Panc1 (cell line): ENCODE results near the gene PPM1H. TPM values are rescaled to one million over a fixed set of nuclear protein-coding genes. Genes with fewer than 3 reads are reported as not detected.

Experiments
- ATAC-seq: fragments of 200-7000 bp; cut with Tn5 transposase; 2 replicates; pipeline ENCODE4 v1.9.1; 2020; ENCODE audit warnings: mild to moderate bottlenecking, moderate library complexity
- BruUV-seq: library from RNA; stranded (reverse); fragments of 400-500 nt; replicated peaks from 2 replicates; lab custom pipeline; 2021; lab: Mats Ljungman, UMichigan
- CTCF ChIA-PET: fragments of 300-600 bp; sonication (Branson Sonifier 250); formaldehyde crosslinking; loops from one replicate; lab custom pipeline; 2022; ENCODE audit warnings: antibody characterized with exemption; lab: Charles Lee
- POLR2A ChIA-PET: fragments of 300-600 bp; sonication (Branson Sonifier 250); formaldehyde crosslinking; loops from one replicate; lab custom pipeline; 2022; ENCODE audit warnings: antibody characterized with exemption; lab: Charles Lee
- DNase-seq: peaks from one replicate; pipeline ENCODE4 v3.0.0-alpha.2; 2010; ENCODE audit warnings: low read depth, low spot score
- H3K27ac ChIP-seq: 2 replicates; pipeline ENCODE4 v1.5.1; 2011; ENCODE audit warnings: mild to moderate bottlenecking, low read length, inconsistent platforms
- H3K27me3 ChIP-seq: fragments of 200-500 bp; sonication (Bioruptor generic); 2 replicates; pipeline ENCODE4 v1.6.0; 2014; ENCODE audit warnings: low read length, inconsistent platforms; ENCODE audit not compliant: control insufficient read depth, insufficient read depth
- H3K36me3 ChIP-seq: fragments of 200-500 bp; sonication (Bioruptor generic); 2 replicates; pipeline ENCODE4 v1.5.1; 2014; ENCODE audit warnings: inconsistent platforms, mild to moderate bottlenecking, low read length, moderate library complexity; ENCODE audit not compliant: control insufficient read depth, insufficient read depth
- H3K4me1 ChIP-seq: 2 replicates; pipeline ENCODE4 v1.5.1; 2011; ENCODE audit warnings: inconsistent platforms, mild to moderate bottlenecking, low read length, moderate library complexity; ENCODE audit not compliant: control insufficient read depth, insufficient read depth
- H3K4me3 ChIP-seq, 2 experiments: 2 replicates each; pipeline ENCODE4 v1.5.1; 2011 to 2012; ENCODE audit warnings: low read depth in 2 of 2, low read length in 2 of 2, mild to moderate bottlenecking in 2 of 2, inconsistent platforms in 1 of 2, moderate library complexity in 1 of 2
- H3K9me3 ChIP-seq: fragments of 200-500 bp; sonication (Bioruptor generic); 2 replicates; pipeline ENCODE4 v1.5.1; 2014; ENCODE audit warnings: low read depth, mild to moderate bottlenecking, inconsistent platforms, low read length, moderate library complexity; ENCODE audit not compliant: control insufficient read depth, insufficient read depth
- POLR2AphosphoS5 ChIP-seq: IDR thresholded peaks from 2 replicates; pipeline ENCODE4 v1.6.1; 2012; ENCODE audit warnings: mild to moderate bottlenecking, low read depth, low read length, moderate library complexity
- TCF7L2 ChIP-seq: IDR thresholded peaks from 2 replicates; pipeline ENCODE4 v1.6.1; 2011; ENCODE audit warnings: mild to moderate bottlenecking, low read depth, low read length, inconsistent platforms
- in situ Hi-C: cut with HindIII; loops from 2 replicates; pipeline ENCODE4 v1.10.0; 2016; ENCODE audit warnings: low sequenced_read_pairs, low pct_unique_long_range_greater_than_20kb
- intact Hi-C: fragments of 100-400 bp; cut with micrococcal nuclease; formaldehyde crosslinking; loops from one replicate; pipeline ENCODE4 v1.10.0; 2022; ENCODE audit not compliant: unreplicated experiment
- total RNA-seq: library from RNA; stranded (reverse); gene quantifications from one replicate; pipeline ENCODE4 v1.2.1, GENCODE V29; 2021; ENCODE audit not compliant: unreplicated experiment
- TF ChIP-seq, protein P1 (sequence below): fragments of 450-650 bp; IDR thresholded peaks from 2 replicates; pipeline ENCODE4 v1.5.1; 2017; ENCODE audit warnings: mild to moderate bottlenecking
- TF ChIP-seq, protein P2 (sequence below), 2 experiments: IDR thresholded peaks; 2 replicates each; pipeline ENCODE4 v1.6.1; 2011 to 2012; ENCODE audit warnings: low read depth in 2 of 2, control low read depth in 1 of 2, low read length in 1 of 2, mild to moderate bottlenecking in 1 of 2, moderate library complexity in 1 of 2; ENCODE audit not compliant: insufficient read depth in 1 of 2

The PPM1H gene
- total RNA-seq, 1 experiment from 2014 or later, result 22.9 TPM

DNA sequence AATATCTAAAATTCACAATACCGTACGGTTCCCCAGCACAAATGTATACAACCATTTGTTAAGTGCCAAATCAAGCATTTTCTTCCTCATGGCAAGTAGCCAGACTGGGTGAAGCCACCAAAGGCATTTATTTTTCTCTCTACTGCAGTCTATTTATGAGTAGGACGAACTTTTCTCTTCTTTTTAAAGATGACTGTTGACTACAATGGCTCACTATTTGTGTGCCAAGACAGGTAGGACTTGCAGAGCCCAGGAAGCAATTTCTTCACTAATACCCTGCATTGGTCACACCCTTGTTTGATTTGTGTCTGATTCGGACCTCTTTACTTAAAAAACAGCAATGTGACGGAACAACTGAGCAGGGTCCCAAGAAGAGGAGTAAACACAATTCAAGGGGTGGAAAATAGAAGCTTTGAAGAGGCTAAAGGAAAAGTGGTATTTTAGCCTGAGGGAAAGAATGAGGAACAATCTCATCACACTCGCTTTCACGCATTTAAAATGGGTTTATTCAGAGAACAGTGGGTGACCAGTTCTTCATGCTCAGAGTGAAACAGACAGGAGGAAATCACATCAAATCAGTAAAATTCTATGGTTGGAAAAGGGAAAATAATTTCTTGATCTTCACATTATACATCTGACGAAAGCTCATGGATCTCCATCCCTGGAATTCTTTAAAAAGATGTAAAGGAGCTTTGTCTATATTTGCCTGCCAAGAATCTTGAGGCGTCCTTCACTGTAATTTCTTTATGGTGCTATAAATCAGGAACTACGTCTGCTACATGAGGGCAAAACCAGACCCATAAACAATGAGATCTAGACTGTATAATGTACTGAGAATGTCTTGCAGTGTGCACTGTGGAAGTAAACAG is 183.8 kb downstream of the PPM1H start:
- Histone ChIP-seq H3K36me3 (no peaks in the 10 kb centered on the region), H3K4me3 (no peak overlapping the region), H3K4me1 (no peaks in the 10 kb centered on the region), H3K27ac (no peak overlapping the region), H3K27me3 (no peaks in the 10 kb centered on the region), H3K9me3 (no peaks in the 10 kb centered on the region)
- in situ Hi-C loops (no loop called here), intact Hi-C loops (no loop called here)
- TF ChIP-seq TCF7L2 (no peak), POLR2AphosphoS5 (no peak)
- TF ChIP-seq, protein P1, sequence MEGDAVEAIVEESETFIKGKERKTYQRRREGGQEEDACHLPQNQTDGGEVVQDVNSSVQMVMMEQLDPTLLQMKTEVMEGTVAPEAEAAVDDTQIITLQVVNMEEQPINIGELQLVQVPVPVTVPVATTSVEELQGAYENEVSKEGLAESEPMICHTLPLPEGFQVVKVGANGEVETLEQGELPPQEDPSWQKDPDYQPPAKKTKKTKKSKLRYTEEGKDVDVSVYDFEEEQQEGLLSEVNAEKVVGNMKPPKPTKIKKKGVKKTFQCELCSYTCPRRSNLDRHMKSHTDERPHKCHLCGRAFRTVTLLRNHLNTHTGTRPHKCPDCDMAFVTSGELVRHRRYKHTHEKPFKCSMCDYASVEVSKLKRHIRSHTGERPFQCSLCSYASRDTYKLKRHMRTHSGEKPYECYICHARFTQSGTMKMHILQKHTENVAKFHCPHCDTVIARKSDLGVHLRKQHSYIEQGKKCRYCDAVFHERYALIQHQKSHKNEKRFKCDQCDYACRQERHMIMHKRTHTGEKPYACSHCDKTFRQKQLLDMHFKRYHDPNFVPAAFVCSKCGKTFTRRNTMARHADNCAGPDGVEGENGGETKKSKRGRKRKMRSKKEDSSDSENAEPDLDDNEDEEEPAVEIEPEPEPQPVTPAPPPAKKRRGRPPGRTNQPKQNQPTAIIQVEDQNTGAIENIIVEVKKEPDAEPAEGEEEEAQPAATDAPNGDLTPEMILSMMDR, result no peak
- TF ChIP-seq, protein P2, sequence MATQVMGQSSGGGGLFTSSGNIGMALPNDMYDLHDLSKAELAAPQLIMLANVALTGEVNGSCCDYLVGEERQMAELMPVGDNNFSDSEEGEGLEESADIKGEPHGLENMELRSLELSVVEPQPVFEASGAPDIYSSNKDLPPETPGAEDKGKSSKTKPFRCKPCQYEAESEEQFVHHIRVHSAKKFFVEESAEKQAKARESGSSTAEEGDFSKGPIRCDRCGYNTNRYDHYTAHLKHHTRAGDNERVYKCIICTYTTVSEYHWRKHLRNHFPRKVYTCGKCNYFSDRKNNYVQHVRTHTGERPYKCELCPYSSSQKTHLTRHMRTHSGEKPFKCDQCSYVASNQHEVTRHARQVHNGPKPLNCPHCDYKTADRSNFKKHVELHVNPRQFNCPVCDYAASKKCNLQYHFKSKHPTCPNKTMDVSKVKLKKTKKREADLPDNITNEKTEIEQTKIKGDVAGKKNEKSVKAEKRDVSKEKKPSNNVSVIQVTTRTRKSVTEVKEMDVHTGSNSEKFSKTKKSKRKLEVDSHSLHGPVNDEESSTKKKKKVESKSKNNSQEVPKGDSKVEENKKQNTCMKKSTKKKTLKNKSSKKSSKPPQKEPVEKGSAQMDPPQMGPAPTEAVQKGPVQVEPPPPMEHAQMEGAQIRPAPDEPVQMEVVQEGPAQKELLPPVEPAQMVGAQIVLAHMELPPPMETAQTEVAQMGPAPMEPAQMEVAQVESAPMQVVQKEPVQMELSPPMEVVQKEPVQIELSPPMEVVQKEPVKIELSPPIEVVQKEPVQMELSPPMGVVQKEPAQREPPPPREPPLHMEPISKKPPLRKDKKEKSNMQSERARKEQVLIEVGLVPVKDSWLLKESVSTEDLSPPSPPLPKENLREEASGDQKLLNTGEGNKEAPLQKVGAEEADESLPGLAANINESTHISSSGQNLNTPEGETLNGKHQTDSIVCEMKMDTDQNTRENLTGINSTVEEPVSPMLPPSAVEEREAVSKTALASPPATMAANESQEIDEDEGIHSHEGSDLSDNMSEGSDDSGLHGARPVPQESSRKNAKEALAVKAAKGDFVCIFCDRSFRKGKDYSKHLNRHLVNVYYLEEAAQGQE (IDR thresholded peaks at IDR 0.05; ENCODE audit: insufficient read depth in 1 of 2, low read depth in 2 of 2, low read length in 1 of 2), result no peak
- no peak for ATAC-seq
- ChIA-PET CTCF (no interaction called here), POLR2A (no interaction called here)
- no TSS peak for BruUV-seq
- no peak for DNase-seq

DNA sequence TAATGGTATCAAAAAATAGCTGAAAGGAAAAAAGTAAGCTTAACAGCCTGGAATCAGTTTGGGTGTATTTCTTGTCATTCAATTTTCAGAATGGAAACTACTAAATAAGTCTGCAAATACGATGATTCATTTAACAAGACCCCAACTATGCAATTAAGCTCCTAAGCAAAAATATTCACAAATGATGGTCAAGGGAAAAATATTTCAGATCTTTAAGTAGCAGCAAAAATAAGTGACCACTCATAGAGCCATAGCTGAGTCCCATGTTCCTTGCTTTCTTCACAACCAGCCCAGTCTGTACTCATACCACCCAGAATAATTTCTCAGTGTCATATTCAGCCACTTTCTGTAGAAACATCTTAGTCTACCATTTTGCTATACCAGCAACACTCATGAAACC is 185.4 kb downstream of the PPM1H start:
- Histone ChIP-seq H3K27ac (no peak overlapping the region), H3K4me3 (no peak overlapping the region), H3K4me1 (no peaks in the 10 kb centered on the region), H3K9me3 (no peaks in the 10 kb centered on the region), H3K36me3 (no peaks in the 10 kb centered on the region), H3K27me3 (no peaks in the 10 kb centered on the region)
- no TSS peak for BruUV-seq
- intact Hi-C loops, result no loop called here
- ATAC-seq, result no peak
- TF ChIP-seq, protein P2 (IDR thresholded peaks at IDR 0.05; ENCODE audit: insufficient read depth in 1 of 2, low read depth in 2 of 2, low read length in 1 of 2), result no peak
- TF ChIP-seq, protein P1, result no peak
- DNase-seq, result no peak
- POLR2A ChIA-PET, result no interaction called here
- in situ Hi-C loops, result no loop called here
- CTCF ChIA-PET, result interaction anchor here (0.6 kb wide), 1 partner anchor 34 kb away, joined by 3 read pairs; no protein-coding TSS in a partner anchor
